DOHH2 (cell line): Measurements from ENCODE around the gene SLC29A3.

Experiments used
- H3F3A ChIP-seq: fragments of 200-600 bp; sonication (generic), shearing (Covaris generic); 2 replicates; pipeline ENCODE4 v1.6.0; 2016; ENCODE audit warnings: antibody characterized with exemption, mild to moderate bottlenecking; ENCODE audit not compliant: control insufficient read depth, insufficient read depth
- H3K27ac ChIP-seq: fragments of 200-600 bp; sonication (generic); 2 replicates; pipeline ENCODE4 v1.5.1; 2014; ENCODE audit warnings: low read depth, mild to moderate bottlenecking, low read length, moderate library complexity
- H3K27me3 ChIP-seq: fragments of 200-600 bp; sonication (generic); 2 replicates; pipeline ENCODE4 v1.6.1; 2014; ENCODE audit warnings: mild to moderate bottlenecking, low read length, mixed read lengths; ENCODE audit not compliant: control insufficient read depth
- H3K36me3 ChIP-seq: fragments of 200-600 bp; sonication (generic); 2 replicates; pipeline ENCODE4 v1.6.1; 2014; ENCODE audit warnings: mild to moderate bottlenecking, low read length, moderate library complexity, mixed read lengths; ENCODE audit not compliant: control insufficient read depth
- H3K4me1 ChIP-seq: fragments of 200-600 bp; sonication (generic); 2 replicates; pipeline ENCODE4 v1.6.1; 2014; ENCODE audit warnings: mild to moderate bottlenecking, low read length, mixed read lengths; ENCODE audit not compliant: control insufficient read depth
- H3K4me2 ChIP-seq: fragments of 200-600 bp; sonication (generic); 2 replicates; pipeline ENCODE4 v1.6.0; 2014; ENCODE audit warnings: mild to moderate bottlenecking, low read length, moderate library complexity
- H3K4me3 ChIP-seq: fragments of 200-600 bp; sonication (generic); 2 replicates; pipeline ENCODE4 v1.5.1; 2014; ENCODE audit warnings: mild to moderate bottlenecking, low read length, mixed read lengths
- H3K79me2 ChIP-seq: fragments of 200-600 bp; sonication (generic); 2 replicates; pipeline ENCODE4 v1.6.1; 2014; ENCODE audit warnings: mild to moderate bottlenecking, low read length, mixed read lengths; ENCODE audit not compliant: control insufficient read depth
- H3K9me2 ChIP-seq: fragments of 200-600 bp; sonication (generic); replicated peaks from 2 replicates; pipeline ENCODE4 v1.6.1; 2014; ENCODE audit warnings: mild to moderate bottlenecking, low read length, mixed read lengths; ENCODE audit not compliant: control insufficient read depth
- H3K9me3 ChIP-seq: fragments of 200-600 bp; sonication (generic); 2 replicates; pipeline ENCODE4 v1.6.1; 2014; ENCODE audit warnings: antibody characterized with exemption, low read length, mixed read lengths; ENCODE audit not compliant: control insufficient read depth, insufficient read depth
- H4K20me1 ChIP-seq: fragments of 200-600 bp; sonication (generic); 2 replicates; pipeline ENCODE4 v1.6.0; 2014; ENCODE audit warnings: low read depth, mild to moderate bottlenecking, antibody characterized with exemption, low read length, moderate library complexity; ENCODE audit not compliant: control insufficient read depth, insufficient read depth
- EZH2phosphoT487 ChIP-seq: fragments of 200-600 bp; sonication (generic); IDR thresholded peaks from 2 replicates; pipeline ENCODE4 v1.6.1; 2017; ENCODE audit warnings: borderline replicate concordance, mild to moderate bottlenecking, antibody characterized with exemption, low read length, moderate library complexity, mixed read lengths
- TF ChIP-seq, protein P1 (sequence below): fragments of 200-600 bp; sonication (generic); IDR thresholded peaks from one replicate; pipeline ENCODE4 v1.5.1; 2014; ENCODE audit warnings: antibody characterized with exemption, mild to moderate bottlenecking, low read depth, low read length; ENCODE audit not compliant: poor library complexity, severe bottlenecking

Gene SLC29A3

DNA sequence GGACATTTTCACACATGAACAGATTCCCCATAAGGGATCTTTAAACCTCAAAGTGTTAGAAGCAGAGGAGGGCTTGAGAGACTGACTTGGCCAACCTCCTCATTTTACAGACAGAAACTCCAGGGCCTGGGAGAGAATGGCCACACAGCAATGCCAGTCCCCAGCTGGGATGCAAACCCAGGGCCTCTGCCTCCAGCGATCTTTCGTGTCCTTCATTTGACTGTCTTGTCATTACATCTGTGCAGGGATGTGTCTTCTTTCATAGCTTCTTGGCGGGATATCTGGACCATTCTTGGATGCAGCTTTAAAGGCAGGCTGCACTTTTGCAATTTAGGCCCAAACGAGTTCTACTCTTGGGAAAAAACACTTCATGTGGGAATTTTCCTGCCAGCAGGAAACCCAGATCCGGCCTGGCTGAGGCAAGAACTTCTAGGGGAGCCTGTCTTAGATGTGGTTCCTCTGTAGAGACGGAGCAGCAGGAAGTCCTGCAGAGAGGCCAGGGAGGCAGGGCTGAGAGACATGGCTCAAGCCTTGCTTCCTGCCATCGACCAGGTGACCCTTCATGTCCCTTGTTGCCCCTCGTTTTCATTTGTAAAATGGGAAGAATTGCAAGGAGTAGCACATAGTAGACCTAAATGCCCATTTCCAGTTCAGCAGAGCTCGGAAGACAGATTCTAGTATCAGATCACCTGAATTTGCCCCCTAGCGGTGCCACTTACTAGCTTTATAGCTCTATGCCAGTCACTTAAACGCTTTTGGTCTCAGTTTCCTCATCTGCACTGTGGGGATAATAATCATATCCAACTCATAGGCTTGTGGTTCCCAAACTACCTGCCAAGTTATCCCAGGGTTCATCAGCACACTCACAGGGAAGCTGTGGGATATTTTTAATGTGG is 43.9 kb upstream of the SLC29A3 start:
- no peaks in the 10 kb centered on the region for H3K4me1 ChIP-seq
- H3K27me3 ChIP-seq: no peaks in the 10 kb centered on the region
- no peaks in the 10 kb centered on the region for H3K36me3 ChIP-seq
- no peak overlapping the region for H3K27ac ChIP-seq
- H4K20me1 ChIP-seq: no peaks in the 10 kb centered on the region
- TF ChIP-seq, protein P1, sequence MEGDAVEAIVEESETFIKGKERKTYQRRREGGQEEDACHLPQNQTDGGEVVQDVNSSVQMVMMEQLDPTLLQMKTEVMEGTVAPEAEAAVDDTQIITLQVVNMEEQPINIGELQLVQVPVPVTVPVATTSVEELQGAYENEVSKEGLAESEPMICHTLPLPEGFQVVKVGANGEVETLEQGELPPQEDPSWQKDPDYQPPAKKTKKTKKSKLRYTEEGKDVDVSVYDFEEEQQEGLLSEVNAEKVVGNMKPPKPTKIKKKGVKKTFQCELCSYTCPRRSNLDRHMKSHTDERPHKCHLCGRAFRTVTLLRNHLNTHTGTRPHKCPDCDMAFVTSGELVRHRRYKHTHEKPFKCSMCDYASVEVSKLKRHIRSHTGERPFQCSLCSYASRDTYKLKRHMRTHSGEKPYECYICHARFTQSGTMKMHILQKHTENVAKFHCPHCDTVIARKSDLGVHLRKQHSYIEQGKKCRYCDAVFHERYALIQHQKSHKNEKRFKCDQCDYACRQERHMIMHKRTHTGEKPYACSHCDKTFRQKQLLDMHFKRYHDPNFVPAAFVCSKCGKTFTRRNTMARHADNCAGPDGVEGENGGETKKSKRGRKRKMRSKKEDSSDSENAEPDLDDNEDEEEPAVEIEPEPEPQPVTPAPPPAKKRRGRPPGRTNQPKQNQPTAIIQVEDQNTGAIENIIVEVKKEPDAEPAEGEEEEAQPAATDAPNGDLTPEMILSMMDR: no peak
- no peak for TF ChIP-seq EZH2phosphoT487
- no peak overlapping the region for H3K4me3 ChIP-seq
- H3K9me3 ChIP-seq: no peaks in the 10 kb centered on the region
- no peaks in the 10 kb centered on the region for H3K79me2 ChIP-seq
- no peak overlapping the region for H3K4me2 ChIP-seq
- H3K9me2 ChIP-seq: no peaks in the 10 kb centered on the region
- H3F3A ChIP-seq: no peaks in the 10 kb centered on the region

- no peak overlapping the region for H3K27ac ChIP-seq
- no peaks in the 10 kb centered on the region for H3K27me3 ChIP-seq
- H3K4me2 ChIP-seq: no peak overlapping the region
- no peaks in the 10 kb centered on the region for H3K36me3 ChIP-seq
- H4K20me1 ChIP-seq: no peaks in the 10 kb centered on the region
- H3K4me1 ChIP-seq: no peaks in the 10 kb centered on the region
- no peaks in the 10 kb centered on the region for H3F3A ChIP-seq
- TF ChIP-seq, protein P1: no peak
- TF ChIP-seq EZH2phosphoT487: no peak
- H3K9me2 ChIP-seq: no peaks in the 10 kb centered on the region
- H3K9me3 ChIP-seq: no peaks in the 10 kb centered on the region
- H3K79me2 ChIP-seq: no peaks in the 10 kb centered on the region
- no peak overlapping the region for H3K4me3 ChIP-seq
Measured at GRCh38 chr10:71276873-71277272, 42.2 kb upstream of the SLC29A3 start.

- Histone ChIP-seq H3F3A (no peaks in the 10 kb centered on the region), H3K4me3 (no peak overlapping the region), H3K79me2 (no peaks in the 10 kb centered on the region), H3K27ac (no peak overlapping the region), H3K9me2 (no peaks in the 10 kb centered on the region), H3K4me2 (no peak overlapping the region), H4K20me1 (no peaks in the 10 kb centered on the region), H3K9me3 (no peaks in the 10 kb centered on the region), H3K27me3 (no peaks in the 10 kb centered on the region), H3K4me1 (no peaks in the 10 kb centered on the region), H3K36me3 (no peaks in the 10 kb centered on the region)
- TF ChIP-seq EZH2phosphoT487: no peak
- TF ChIP-seq, protein P1: no peak
Measured at GRCh38 chr10:71277914-71278665, 41.0 kb upstream of the SLC29A3 start.
